ENCODE data around the gene IL31RA.

IL31RA gene

DNA sequence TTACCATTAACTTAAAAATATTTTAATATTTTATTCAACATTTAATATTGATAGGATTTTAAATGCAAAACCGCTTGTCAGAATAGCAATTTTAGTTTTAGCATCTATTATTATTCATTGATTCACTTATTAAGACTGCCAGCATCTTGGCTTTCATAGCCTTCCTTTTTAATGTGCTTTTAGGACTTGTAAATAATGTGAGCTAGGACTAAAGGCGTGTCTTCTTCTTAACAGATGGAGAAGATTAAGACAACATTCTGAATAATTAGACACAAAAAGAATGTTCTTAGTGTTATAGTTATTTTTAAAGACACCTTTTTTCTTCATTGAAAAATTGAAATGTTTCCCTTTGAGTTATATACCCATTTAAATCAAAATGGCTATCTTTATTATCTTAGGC lies 6.9 kb downstream of the IL31RA start:
- DNase-seq (ENCODE audit: low read depth in 2 of 2), result no peak

DNA sequence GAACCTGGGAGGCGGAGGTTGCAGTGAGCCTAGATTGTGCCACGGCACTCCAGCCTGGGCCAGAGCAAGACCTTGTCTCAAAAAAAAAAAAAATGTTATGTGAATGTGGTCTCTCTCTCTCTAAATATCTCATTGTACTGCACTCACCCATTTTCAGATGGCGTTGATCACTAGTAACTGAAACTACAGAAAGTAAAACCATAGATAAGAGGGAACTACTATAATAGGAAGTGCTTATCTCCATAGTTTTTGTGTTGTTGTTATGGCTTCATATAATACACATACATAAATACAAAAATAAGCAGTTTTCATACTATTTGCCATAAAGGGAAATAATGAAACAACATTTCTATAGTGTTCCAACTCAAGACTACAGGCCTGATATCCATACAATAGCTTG lies 9.1 kb downstream of the IL31RA start:
- no peak for DNase-seq (ENCODE audit: low read depth in 2 of 2)

DNA sequence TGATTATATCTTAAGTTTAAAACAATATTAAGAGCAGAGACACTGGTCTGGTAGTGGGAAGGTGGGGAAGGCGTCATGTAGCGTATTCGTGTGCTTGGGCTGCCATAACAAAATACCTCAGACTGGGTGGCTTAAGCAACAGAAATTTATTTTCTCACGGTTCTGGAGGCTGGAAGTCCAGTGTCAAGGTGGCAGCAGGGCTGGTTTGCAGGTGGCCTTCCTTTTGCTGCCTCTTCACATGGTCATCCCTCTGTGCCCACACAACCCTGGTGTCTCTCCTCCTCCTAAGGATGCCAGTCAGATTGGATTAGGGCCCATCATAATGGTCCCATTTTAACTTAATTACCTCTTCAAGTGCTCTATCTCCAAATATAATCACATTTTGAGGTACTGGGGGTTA lies 9.6 kb downstream of the IL31RA start:
- DNase-seq (ENCODE audit: low read depth in 2 of 2), result no peak

DNA sequence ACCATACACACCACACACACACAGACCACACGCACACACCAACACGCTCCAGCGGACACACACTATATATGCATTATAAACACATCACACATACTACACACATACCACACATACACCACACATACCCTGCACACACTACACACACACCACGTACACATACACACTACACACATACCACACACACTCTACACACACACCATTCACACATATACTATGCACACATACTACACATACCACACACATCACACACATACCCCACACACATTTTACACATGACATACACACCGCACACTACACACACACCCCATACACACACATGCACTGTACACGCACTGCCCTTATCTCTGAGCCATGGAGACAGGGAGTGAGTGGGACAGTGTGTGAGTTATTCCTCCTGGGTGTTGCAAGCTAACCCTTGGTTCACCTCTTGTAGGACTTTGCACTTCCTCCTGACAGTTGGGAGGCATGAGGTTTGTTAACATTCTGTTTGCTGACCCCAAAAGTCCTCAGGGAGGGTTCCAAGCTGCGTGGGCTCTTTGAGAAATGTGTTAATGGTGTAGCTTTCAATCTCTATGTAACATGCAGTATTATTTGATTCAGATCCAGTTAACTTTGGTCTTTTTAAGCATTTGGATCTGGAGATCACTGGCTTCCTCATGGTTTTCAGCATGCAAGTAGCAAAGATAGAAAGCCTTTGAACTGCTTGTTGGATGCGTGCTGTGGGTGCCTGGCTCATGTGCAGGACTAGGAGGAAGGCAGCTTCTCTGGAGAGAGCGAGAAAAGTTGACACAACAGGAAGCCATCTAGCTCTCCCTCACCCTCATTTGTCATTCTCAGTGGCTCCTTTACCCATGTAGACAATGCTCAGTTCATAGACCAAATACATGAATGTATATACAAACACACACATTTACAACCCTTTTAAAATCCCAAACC lies 13.7 kb downstream of the IL31RA start:
- no peak for DNase-seq (ENCODE audit: low read depth in 2 of 2)

DNA sequence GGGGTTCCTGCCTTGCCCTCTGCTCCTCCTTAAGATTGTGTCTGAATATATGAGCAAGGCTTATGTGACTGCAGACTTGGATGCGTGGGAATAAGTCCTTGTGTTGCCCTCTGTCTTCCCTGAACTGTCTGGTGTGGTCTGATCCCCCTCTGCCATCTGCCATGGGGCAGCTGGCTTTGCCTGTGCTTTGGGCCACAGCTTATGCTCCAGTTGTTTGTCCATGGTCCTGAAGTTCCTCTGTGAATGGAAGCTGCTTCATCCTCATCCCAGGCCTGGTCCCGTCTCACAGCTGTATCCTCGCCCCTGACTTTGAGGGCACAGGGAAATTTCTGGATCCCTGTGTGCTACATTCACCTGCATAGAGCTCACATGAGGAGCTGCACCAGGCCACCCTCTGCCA lies 14.7 kb downstream of the IL31RA start:
- no peak for DNase-seq (ENCODE audit: low read depth in 2 of 2)

DNA sequence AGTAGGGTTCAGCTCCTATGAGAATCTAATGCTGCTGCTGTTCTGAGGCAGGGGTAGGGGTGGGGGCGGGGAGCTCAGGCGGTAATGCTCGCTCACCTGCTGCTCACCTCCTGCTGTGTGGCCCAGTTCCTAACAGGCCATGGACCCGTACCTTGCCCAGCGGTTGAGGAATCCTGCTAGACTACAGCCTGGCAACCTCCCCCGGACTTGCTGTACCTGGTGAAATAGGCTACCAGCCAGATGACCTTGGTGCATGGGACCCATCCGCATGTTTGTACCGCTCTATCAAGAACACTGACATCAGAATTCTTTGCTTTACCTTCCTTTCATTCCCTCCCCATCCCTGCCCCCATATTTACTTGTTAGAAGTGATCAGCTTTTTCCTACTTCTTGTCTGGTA lies 15.3 kb downstream of the IL31RA start:
- DNase-seq (ENCODE audit: low read depth in 2 of 2), result no peak

DNA sequence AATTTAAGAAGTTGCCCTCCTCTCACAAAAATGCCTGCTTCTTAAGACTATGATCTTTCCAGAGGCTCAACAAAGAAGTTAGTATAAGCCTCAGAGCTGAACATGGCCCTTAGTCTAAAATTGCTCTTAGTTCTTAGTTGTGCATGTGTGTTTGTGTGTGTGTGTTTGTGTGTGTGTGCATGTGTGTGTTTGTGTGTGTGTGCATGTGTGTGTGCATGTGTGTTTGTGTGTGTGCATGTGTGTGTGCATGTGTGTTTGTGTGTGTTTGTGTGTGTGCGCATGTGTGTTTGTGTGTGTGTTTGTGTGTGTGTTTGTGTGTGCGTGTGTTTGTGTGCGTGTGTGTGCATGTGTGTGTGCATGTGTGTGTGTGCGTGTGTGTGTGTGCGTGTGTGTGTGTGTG lies 15.8 kb downstream of the IL31RA start:
- DNase-seq (ENCODE audit: low read depth in 2 of 2), result no peak

DNA sequence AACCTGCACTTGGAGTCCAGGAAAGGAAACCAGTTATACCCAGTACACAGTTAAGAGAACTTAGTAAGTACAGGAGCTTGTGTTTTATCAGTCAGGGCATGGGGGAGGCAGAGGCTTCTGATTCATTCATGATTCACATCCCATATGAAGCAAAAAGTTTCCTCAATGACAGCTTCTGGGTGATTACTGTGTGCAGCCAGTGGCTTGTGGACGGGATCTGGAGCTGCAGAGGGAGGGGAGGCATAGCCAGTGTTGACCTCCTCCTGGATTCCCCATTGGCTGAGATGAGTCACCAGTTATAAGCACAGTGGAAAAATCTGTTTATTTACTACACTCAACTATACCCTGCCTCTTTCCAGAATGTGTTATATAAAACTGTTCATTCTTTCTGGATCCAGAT lies 17.7 kb downstream of the IL31RA start:
- peak; percentile 25 to 50 for DNase-seq (ENCODE audit: low read depth in 2 of 2)

DNA sequence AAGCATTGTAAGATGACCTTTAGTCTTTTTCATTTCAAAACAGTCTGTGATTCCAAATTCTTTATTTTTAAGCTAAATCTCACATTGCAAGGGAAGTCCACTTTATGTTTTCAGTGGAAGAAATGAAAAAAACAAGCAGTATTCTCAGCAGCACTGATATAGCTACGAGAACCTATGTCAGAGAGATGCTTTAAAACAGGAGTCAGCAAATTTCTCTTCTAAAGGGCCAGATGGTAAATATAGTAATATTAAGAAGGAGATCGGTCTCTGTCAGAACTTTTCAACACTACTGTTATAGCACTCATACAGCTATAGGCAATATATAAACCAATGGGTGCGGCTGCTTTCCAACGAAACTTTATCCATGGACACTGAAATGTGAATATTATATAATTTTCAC lies 18.7 kb downstream of the IL31RA start:
- no peak for DNase-seq (ENCODE audit: low read depth in 2 of 2)

DNA sequence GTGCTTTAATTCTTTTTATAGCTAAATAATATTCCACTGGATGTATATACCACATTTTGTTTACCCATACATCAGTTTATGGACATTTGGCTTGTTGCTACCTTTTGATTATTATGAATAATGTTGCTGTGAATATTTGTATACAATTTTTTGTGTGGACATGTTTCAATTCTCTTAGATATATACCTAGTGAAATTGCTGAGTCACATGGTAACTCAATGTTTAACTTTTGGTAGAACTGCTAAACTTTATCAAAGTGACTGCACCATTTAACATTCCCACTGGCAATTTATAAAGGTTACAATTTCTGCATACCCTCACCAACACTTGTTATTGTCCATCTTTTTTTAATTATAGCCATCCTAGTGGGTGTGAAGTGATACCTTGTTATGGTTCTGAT lies 22.1 kb downstream of the IL31RA start:
- no peak for DNase-seq (ENCODE audit: low read depth in 2 of 2)

DNA sequence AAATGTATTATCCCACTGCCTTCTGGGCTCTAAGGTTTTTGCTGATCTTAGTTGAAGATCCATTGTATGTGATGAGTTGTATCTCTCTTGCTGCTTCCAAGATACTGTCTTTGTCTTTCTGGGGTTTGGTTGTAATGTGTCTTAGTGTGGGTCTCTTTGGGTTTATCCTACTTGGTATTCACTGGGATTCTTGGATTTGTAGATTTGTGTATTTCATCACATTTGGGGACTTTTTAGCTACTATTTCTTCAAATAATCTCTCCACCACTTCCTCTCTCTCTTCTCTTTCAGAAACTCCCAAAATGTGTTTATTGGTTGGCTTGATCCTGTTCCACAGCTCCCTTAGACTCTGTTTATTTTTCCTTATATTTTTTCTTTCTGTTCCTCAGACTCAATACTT lies 26.5 kb downstream of the IL31RA start:
- no peak for DNase-seq (ENCODE audit: low read depth in 2 of 2)

DNA sequence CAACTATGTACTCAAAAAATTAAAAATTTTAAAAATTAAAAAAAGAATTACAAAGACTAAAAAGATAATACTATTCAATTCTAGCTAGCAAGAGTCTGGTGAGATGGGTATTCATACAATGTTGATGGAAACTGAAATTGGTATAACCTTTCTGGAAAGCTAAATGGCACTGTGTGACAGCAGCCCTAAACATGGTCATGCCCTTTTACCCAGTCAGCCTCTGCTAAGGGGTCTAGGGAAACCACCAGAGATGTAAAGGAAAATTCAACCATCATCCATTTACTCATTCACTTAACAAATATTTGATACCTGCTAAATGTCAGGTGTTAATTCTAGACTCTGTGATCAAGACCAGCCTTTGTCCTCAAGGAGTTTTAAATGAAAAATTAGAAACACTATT lies 29.3 kb downstream of the IL31RA start:
- no peak for DNase-seq (ENCODE audit: low read depth in 2 of 2)

DNA sequence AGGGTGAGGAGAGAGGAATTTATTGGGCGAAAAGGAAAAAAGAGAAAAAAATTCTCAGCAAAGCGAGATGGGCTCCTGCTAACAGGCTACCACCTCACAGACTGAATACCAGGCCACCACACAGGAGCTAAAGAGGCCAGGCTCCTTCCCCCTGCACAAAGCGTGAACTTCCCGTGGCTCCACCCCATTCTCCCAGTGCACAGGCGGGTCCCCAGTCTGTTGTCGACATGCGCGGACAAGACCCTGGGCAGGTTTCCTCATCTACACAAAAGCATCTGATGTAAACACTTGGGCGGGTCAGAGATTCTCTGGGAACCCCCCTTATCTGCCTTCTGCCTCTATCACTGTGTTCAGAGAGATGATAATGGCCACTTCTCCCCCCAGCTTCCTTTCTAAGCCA lies 34.2 kb downstream of the IL31RA start:
- DNase-seq (ENCODE audit: low read depth in 2 of 2), result no peak

DNA sequence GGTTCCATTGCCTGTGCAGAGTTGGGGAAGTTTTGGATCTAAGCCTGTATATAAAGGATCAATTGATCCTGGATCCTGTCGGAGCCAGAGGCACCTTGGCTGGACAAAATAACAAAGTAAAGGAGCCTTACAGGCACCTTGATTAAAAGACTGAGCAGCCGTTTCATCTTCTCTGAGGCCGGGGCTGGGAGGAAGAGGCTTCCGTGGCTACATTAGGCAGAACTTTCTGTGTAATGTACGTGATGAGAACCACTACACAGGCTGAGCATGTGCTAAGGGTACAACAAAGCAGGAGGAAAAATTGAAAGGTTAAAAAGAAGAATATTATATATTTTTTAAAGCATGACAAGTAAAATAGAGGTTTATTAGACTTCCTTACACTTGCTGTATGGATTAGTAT lies 37.0 kb downstream of the IL31RA start:
- DNase-seq (ENCODE audit: low read depth in 2 of 2), result no peak

DNA sequence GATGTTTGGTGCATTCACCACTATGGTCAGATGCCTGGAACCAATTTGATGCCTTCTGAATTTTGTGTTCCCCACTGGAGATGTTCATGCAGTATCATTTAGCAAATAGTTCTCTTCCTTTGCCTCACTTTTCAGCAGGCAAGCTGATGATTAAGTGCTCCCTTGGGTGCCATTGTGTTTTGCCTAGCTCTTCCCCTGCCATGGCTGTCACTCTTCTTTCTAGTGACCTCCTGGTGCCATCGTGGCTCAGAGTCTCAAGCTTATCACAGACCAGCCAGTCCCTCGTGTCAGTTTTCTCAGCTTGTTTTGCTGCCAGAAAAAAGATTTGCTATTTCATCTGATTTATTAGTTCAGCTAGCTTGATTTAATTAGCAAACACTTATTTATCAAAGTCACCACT lies 41.3 kb downstream of the IL31RA start:
- no peak for DNase-seq (ENCODE audit: low read depth in 2 of 2)

DNA sequence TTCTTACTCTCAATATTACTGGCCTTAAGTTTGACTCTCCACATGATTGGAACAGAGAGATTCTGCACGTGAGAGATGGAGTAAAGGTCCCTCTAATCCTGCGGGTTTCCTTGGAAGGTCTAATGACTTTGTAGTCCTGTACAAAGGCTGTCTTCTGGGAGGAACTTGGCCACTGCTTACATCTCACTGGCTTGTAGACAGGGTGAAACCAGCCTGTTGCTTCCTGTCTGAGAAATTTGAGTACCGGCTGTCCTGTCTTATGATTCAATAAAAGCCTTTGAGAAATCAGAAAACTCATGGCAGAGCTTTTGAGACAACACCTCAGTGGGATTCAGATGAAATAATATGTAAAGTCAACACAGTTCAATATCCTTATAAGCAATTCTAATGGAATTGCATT lies 43.0 kb downstream of the IL31RA start:
- DNase-seq (ENCODE audit: low read depth in 2 of 2), result no peak

DNA sequence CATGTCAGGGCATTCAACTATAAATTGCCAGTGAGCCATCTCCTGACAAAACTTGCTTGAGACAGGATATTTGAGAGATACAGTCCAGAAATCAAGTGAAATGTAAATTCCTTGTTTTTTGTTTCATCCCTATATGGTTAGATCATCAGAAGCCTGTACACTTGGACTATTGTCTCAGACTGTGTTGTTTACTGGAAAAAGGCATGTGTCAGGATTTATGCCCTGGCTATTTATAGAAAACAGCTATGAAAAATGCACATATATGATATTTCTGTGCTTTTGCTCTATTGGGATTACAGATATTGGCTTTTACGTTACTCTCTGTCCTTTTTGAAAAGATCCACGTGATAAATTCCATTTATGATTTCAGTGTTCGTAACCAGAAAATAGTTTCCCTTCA lies 44.2 kb downstream of the IL31RA start:
- DNase-seq (ENCODE audit: low read depth in 2 of 2), result no peak

DNA sequence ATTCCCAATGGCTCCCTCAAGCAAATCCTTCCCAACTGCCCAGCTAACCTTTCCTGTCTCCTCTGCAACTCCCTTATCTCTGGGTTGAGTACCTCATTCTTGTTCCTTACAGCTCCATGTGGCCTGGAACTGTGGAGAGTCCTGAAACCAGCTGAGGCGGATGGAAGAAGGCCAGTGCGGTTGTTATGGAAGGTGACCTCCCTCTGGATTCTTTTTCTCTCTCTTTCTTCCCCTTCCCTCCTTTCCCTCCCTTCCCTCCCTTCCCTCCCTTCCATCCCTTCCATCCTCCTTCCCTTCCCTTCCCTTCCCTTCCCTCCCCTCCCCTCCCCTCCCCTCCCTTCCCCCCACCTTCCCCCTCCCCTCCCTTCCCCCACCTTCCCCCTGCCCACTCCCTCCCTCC lies 45.1 kb downstream of the IL31RA start:
- DNase-seq (ENCODE audit: low read depth in 2 of 2), result no peak

DNA sequence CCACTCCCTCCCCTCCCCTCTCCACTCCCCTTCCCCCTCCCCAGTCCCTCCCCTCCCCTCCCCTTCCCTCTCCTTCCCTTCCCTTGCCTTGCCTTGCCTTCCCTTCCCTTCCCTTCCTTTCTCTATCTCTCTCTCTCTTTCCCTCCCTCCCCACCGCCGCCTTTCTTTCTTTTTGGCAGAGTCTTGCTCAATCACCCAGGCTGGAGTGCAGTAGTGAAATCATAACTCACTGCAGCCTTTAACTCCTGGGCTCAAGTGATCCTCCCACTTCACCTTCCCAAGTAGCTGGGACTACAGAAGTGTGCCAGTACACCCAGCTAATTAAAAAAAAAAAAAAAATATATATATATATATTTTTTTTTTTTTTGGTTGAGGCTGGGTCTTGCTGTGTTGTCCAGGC lies 45.5 kb downstream of the IL31RA start:
- no peak for DNase-seq (ENCODE audit: low read depth in 2 of 2)

DNA sequence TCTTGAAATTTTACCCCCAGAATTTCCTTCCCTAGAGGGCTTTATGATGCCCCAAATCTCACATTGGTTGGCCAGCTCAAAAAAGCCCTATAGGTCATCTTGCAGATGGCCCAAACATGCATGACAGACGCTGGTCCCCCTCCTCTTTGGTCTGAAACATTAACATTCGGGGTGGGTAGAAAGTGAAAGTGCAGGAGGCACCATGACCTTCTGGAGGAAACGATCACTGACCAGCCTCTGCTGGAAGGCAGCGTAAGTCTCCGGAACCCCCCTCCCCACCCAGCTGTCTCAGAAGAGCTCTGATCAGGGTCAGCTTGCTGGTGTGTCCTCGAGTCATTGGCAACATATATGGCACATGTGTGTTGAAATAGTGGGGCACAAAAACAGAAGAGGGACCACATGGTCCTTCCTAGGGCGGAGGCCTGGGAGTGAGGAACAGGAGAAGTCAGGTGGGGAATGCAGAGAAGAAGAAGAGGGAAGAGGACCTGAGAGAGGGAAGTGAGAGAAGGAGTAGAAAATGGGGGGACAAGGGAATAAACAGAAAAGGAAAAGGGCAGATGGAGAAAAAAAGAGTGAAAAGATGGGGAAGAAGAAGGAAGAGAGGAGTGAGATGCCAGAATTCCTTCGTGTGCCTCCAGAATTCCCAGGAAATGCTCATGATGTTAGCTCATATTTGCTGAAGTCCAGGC lies 46.2 kb downstream of the IL31RA start:
- no peak for DNase-seq (ENCODE audit: low read depth in 2 of 2)

DNA sequence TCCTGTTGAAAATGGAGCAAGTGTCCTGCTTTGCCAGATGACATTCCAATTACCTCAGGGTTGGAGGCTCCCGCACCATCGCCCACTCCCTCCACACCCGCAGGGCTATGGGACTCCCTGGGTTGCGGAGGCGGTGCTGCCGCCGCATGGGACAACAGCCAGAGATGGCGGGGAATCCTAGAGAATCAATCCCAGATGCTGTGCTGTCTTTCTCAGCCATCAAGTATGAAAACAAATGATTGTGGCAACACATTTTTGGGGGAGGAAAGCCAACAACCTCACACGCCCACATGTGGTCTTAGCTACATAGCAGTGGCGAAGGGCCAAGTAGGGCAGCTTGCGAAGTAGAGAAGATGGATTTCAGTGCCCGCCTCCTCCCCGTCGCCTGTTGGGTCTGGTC lies 46.7 kb downstream of the IL31RA start:
- DNase-seq (ENCODE audit: low read depth in 2 of 2), result no peak

DNA sequence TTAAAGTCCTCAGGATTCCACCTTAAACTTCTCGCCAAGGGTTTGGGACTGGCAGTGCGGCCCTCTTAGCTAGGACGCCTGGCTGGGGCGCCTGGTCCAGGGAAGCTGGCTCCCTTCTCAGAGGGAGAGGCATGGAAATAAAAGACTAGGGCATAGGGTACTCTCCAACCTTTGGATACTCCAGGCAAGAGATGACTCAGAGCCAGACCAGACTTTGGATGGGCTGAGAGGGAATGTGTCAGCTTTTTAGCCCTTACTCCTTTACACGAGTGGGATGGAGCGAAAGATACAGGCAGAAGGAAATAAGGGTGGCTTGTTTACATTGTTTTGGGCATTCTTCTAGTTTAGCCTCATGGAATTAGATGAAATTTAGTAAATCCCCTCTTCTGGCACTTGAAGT lies 48.2 kb downstream of the IL31RA start:
- DNase-seq (ENCODE audit: low read depth in 2 of 2), result no peak

DNA sequence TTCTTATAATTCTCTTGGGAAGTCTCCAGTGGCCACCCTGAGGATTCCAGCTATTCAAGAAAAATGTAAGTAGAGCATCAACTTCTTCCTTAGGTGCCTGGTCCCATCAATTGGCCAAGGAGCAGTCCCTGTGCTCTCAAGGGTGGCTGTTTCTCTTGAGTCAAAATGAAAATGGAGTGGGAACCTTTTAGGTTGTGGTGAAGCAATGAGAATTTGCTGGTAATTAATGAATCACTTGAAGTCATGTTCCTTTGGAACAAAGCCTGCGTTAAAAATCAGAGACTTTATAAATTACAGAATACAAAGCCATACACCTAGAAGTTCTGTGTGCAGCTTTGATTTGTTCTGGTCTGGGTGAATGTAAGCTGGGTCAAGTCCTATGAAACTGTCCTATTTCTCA lies 48.9 kb downstream of the IL31RA start:
- no peak for DNase-seq (ENCODE audit: low read depth in 2 of 2)
